A549 treated with AZD9567 at 1 μM for 4 hours (cell line): Measurements from ENCODE around the gene TRPC3. TPM values are rescaled to one million over a fixed set of nuclear protein-coding genes. Genes with fewer than 3 reads are reported as not detected.

Source experiments
- total RNA-seq: library from RNA; stranded (reverse); fragments of 200-300 nt; extraction: Qiagen RNA extraction; gene quantifications from 5 replicates; pipeline ENCODE4 v1.2.3, GENCODE V29; 2022; ENCODE audit not compliant: insufficient read depth

TRPC3 gene
- total RNA-seq, result 0.03 to 0.06 TPM (median 0.05 TPM) in 3 of 5 replicates, not detected in the others

DNA sequence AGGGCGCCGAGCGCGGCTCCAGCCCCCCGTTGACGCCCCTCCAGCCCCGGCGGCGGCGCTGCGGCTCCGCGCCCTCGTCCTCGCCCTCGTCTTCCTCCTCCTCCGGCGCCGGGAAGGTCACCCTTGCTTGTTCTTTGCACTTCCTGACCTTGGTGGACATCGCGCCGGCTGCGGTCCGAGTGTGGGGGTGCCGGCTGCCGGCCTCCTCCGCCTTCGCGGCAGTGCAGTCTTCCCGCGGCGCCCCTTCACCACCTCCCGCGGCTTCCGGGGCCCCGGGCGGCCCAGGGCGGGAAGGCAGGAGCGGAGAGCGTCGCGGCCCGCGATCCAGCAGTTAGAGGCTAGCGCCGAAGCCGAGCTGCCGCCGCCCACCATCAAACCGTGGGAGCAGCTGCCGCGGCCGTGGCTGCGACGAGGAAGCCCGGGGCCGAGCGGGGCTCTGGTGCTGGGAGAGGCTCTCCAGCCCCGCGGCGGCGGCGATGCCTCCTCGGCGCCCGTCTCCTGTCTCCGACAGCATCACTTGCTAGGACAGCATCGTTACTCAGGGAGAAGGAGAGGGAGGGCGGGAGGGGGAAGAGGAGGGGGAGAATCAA lies at the start of gene TRPC3:
Gene TRPC3, minus strand, starts transcription at position 540 of the 590 bp plus-strand sequence. Its CDS starts 380 bp downstream, at position 160.

GRCh38 chr4:121869841-121870822 lies 81.7 kb downstream of the TRPC3 start, which contains the start of gene BBS7:
TSS of gene BBS7 (minus strand) at chr4:121870474. CDS start at chr4:121870313, 161 bp downstream.

Other genes starting within 250 kb of the TRPC3 start
- 0.17 to 0.26 TPM (median 0.18 TPM) in 4 of 5 replicates, not detected in the other for gene SMIM43, start 186.9 kb downstream of the TRPC3 start, total RNA-seq
- gene EXOSC9, start 150.7 kb downstream of the TRPC3 start, total RNA-seq, result 23.5 to 26.9 TPM (median 25.4 TPM) in 5 replicates
- gene CCNA2, start 128.2 kb downstream of the TRPC3 start, total RNA-seq, result 37.7 to 48.6 TPM (median 44.9 TPM) in 5 replicates
- gene BBS7, start 81.6 kb downstream of the TRPC3 start, total RNA-seq, result 11.0 to 20.7 TPM (median 14.3 TPM) in 5 replicates
- gene BLTP1, start 200.3 kb upstream of the TRPC3 start, total RNA-seq, result 6.0 to 9.8 TPM (median 7.7 TPM) in 5 replicates